Central memory CD4-positive, alpha-beta T cell (primary cell): ENCODE data around the gene KRTAP10-3.

Source experiments
- DNase-seq: peaks from one replicate; pipeline ENCODE4 v3.0.0; 2022

KRTAP10-3 gene

DNA sequence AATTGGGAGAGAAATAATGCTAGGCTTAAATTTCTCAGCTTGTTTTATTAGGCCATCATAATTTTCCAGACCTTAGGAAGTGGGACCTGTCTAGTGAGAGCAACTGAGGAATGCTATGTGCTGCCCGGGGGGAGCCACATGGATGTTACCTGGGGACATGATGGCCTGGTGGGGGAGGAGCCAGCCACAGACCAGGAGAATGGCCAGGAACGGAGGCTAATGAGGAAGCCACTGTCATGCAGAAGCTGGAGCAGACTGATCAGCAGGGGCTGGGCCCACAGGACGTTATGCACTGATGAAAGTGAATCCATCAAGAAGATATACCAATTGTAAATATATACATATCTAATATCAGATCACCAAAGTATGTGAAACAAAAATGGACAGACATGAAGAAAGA, 14.0 kb downstream of the KRTAP10-3 start:
- no peak for DNase-seq

DNA sequence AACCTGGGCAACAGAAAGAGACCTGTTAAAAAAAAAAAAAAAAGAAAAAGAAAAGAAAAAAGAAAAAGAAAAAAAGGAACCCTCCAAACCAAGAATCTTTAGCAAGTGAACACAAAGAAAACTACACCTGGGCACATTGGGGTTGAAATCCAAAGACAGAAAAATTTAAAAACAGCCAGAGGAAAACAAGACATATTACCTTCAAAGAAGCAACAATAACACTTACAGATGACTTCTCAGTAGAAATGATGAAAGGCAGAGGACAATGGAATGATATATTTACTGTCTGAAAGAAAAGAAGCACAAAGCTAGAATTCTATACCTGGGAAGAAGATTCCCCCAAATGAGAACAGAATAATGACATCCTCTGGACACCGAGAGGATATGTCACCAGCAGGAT, 15.9 kb downstream of the KRTAP10-3 start:
- no peak for DNase-seq

DNA sequence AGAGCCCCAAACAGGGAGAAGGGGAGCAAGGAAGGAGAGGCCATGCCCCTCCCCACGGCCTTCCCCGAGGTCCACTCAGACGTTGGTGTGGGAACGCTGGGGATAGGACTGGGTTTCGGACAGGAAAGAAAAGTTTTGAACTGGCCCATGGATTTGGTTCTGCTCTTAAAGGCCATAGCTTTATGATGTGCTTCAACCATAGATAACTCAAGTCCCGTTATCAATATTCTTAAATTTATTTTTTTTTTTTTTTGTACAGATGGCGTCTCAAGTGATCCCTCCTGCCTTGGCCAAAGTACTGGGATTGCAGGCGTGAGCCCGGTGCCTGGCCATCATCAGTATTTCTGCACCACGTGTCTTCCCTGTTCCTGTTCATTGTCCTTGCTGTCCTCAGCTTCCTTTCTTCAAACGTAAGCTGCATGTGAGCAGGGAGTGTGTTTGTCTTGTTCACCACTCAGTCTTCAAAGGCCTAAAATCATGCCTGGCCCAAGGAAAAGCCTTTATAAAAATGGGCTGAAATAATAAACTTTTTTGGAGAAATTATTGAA, 17.8 kb downstream of the KRTAP10-3 start:
- no peak for DNase-seq

DNA sequence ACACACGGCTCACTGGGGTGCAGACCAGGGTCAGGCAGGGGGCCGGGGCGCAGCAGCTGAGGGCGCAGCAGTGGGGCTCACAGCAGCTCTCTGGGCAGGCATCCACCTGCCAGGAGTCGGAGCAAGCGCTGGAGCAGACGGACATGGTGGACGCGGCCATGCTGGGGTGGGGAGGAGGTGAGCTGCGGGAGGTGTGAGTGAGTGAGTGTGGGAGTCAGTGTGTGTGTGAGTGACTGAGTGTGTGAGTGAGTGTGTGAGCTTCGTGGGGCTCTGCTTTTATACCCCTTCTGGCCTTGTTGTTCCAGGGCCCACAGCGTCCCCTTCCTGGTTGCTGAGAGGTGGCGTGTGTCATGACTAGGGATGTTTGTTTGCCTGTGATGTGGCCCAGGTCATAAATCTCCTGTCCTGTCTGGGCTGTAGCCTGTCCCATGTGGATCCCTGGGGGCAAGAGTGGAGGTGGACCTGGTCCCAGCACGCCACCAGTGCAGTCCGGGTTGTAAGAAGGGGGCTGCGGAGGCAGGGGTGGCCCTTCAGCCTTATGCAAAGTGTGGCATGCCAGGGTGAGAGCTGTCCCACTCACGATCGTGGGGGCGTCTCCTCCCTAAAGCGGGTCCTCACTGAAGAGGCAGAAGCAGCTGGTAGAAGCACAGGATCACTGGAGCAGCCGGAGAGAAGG, 18.5 kb downstream of the KRTAP10-3 start, which contains the start of gene KRTAP10-1:
Gene KRTAP10-1, minus strand, starts transcription at position 205 of the 676 bp plus-strand sequence. Its CDS starts 45 bp downstream, at position 160.
- no peak for DNase-seq

DNA sequence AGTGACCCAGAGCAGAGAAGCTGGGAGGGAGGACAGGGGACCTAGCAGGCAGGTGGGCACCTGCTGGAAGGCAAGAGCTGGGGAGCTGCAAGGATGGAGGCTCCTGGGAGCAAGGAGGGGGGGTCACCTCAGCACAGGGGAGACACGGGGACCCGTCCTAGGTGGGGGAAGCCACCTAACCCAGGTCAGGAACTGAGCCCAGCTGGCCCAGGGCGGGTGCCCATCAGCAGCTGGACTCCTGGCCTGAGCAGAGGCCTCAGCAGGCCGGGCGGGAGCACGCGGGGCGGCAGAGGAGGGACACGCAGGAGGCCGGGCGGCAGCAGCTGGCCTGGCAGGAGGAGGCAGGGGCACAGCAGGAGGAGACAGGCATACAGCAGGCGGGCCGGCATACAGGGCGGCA, 19.5 kb downstream of the KRTAP10-3 start:
- no peak for DNase-seq

DNA sequence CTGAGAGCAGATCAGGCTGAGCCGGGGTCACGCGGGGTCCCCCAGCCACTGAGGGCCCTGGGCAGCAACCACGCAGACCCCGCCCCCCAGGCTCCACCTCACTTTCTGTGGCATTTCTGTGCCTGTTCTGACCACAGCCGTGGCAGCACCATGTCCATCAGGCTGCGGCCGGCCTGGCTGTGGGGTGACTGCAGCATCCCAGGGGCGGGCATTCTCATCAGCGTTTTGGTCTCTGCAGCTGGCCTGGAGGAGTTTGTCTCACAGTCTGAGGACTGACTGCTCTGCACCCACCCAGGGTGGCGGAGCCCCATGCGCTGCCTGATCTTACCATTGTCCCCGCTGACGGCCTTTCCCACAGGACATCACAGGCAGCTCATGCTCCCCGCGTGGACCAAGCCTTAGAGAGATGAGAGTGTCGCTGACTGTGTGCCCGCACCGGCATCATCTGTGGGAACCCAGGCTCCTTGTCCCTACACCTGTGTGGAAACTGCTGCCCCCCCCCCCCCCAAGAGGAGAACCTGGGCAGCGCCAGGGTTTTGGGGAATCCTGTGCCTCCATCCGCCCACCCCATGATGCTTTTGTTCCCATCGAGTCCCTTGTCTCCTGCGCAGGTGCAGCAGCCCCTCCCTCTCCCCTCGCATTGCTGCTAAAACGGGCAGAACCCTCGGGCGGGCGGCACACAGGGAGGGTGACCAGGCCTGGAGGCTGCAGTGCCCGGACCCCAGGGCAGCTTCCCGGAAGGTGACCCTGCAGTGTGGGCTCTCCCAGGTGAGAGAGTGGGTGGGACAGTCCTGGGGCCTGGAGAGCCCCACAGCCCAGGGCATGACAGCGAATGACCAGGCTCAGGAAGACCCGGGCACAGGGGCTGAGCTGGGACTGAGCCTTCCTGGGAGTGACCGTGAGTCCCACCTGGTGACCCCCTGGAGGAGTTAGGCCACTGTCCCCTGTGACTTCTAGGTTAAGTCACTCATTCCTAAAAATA, 20.4 kb downstream of the KRTAP10-3 start:
- no peak for DNase-seq

DNA sequence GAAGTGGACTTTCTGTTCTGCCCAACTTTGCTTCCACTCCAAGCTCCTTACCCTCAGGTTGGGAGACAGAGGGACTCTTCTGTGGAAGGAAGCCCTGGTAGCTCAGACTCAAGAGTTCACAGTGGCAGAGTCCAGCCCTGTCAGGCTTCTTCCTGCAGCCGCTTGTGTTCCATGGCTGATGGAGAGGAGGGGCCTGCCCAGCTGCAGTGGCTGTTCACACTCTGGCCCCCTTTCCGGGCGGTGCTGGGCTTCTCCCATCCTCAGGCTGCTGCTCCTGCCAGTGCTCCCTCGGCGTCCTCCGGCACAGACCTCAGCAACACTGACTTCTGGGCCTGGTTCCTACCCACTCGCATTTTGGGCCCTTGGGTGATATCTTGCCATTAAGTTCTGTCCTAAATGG, 22.6 kb downstream of the KRTAP10-3 start:
- no peak for DNase-seq

DNA sequence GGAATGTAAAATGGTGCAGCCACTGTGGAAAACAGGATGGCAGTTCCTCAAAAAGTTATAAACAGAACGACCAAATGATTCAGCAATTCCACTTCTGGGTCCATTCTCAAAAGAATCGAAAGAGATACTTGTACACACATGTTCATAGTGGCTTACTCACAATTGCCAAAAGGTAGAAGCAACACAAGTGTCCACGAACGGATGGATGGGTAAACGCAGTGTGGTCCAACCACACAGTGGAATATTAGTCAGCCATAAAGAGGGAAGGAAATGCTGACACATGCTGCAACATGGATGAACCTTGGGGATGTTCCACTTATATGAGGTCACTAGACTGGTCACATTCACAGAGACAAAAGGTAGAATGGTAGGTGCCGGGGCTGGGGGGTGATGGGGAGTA, 23.9 kb downstream of the KRTAP10-3 start:
- no peak for DNase-seq

DNA sequence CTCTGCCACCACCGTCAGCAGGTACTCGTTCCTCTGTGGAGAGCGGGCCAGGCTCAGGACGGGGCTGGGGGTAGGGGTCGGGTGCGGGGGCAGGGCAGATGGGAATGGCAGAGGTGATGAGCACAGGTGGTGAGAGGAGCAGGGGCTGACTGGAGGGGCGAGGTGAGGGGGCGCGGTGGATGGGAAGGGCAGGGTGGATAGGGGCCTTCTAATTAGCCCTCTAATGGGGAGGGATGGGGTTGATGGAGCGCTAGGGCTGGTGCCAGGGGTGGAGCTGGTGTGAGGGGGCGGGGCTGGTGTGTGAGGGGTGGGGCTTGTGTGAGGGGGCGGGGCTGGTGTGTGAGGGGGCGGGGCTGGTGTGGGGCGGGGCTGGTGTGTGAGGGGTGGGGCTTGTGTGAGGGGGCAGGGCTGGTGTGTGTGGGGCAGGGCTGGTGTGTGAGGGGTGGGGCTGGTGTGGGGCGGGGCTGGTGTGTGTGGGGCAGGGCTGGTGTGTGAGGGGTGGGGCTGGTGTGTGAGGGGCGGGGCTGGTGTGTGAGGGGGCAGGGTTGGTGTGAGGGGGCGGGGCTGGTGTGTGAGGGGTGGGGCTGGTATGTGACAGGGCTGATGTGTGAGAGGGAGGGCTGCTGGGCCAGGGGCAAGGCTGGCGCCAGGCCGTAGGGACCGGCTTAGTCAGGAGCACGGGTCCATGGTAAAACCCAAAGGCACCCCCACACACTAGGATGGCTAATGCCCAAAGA, 24.5 kb downstream of the KRTAP10-3 start:
- no peak for DNase-seq

DNA sequence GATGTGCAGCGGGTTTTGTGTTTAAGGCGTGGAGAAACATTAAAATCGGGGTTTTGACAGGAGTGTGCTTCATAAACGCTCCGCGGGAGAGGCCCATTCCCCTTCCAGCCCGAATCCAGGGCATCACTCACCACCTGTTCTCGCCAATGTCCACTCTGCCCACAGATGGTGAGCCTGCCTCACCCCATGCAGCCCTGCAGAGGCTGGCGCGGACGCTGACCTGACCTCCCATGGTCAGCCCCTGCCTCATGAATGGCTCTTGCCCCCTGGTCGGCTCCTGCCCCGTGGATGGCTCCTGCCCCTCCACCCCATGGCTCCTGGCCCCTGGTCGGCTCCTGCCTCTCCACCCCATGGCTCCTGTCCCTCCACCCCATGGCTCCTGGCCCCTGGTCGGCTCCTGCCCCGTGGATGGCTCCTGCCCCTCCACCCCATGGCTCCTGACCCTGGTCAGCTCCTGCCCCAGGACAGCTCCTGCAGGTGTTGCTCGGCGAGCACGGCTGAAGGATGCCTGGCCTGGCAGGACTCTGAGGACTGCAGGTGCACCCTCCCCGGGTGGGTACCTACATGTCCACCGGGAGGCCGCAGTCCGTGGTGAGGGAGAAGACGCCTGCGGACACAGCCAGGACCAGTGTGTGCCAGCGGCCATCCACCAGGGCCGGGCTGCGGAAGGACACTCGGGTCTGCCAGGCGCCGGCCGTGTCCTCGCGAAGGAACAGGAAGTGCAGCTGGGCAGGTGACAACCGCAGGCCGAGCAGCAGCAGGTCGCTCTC, 25.3 kb downstream of the KRTAP10-3 start:
- DNase-seq, result no peak

DNA sequence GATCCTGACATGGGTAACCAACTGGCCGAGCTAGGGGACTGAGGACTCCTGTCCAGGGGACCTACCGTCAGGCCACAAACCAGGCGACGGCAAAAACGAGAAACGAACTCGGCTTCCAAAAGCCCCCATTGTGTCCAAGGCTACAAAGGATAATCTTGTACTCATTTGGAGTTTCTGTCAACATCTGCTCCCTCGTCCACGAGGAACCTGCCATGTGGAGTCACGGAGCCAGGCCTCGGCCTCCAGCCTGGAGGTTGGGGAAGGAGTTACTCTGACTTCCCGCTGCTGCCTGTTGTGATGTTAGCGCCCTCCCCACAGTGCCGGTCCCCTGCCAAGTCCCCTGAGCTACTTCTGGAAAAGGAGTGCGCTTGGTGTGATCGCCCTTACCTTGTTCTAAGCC, 25.9 kb downstream of the KRTAP10-3 start:
- no peak for DNase-seq

DNA sequence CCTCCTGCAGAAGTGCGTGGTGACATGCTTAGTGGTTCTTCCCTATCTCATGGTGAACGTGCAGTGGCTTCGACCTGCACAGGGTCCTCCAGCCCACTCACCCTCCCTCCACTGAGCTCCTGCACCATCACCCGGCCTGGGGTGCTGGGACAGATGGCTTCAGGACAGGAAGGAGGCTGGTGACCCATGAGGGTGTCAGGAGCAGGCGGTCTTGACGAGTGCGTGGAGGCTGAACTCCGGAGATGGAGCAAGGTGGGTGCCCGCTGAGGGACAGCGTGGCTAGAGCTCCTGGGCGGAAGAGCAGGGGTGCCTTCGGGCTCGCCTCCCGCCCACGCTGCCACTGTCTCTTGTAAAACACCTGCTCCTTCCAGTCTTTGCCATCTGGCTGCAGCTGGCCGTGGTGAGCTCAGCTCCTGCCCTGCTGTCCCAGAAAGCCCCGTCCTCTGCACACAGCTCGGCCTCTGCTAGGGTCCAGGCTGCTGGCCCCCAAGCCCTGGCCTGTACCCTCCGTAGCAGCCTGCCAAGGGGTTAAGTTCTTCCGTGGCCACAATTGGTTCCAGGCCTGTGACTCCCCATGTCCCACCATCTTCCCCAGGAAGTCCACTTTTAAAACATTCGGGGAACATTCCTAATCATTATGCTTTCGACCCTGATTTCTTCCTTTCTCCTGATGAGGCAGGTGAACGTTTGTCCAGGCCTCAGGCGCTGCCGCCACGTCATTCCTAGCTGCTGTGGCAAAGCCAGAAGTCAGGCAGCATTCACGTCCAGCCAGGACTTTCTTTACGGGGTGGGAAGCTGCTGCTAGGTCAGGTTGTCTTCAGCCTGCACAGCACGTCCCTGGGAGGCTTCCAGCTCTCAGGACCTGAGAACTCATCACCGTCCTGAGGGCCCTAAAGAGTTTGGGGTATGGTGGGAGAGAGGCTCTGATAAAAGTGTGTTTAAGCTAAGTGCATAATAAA, 26.7 kb downstream of the KRTAP10-3 start:
- no peak for DNase-seq

DNA sequence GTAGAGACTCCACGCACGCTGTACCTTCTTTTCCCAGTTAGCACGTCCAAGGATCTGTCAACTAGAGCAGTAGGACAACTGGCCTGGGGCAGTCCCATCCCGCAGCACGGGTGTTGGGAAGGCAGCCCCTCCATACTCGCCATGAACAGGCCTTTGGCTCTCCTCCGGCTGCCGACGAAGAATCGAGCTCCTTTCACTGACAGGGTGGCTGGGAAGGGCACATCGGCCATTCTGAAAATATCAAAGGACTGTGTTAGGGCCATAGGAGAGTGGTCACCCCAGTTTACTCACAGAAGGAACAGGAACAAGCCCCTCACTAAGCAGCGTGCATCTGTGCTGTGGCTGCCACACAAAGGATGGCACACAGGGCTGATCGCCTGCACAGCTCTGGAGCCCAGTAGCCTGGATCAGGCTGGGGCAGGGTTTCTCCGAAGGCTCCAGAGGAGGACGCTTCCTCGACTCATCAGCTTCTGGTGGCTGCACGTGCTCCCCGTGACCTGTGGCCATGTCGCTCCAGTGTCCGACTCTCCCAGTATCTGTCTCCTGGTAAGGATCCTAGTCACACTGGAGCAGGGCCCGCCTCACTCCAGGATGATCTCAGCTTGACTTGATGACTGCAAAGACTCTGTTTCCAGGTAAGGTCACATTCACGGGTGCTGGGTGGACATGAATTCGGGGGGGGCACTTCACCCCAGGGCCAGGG, 27.5 kb downstream of the KRTAP10-3 start:
- no peak for DNase-seq

DNA sequence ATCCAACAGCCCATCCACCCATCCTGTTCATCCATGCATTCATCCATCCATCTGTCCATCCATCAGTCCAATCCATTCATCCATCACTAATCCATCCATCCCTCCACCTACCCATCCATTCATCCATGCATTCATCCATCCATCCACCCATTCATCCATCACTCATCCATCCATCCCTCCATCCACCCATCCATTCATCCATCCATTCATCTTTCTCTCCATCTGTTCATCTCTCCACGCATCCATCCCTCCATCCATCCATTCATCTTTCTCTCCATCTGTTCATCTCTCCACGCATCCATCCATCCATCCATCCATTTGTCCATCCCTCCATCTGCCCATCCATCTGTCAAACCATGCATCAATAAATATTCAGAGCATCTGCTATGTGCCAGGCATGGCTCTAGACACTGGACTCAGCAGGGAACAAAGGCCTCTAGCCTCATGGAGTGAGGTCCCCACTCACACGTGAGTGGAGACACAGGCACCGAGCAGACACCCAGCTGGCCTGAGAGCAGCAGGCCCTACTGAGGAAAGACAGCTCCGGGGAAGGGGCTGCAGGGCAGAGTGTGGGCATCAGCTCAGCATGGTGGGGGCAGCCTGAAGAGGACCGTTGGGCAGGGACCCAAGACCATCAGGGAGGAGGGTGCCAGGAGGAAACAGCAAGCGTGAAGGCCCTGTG, 28.2 kb downstream of the KRTAP10-3 start:
- no peak for DNase-seq

DNA sequence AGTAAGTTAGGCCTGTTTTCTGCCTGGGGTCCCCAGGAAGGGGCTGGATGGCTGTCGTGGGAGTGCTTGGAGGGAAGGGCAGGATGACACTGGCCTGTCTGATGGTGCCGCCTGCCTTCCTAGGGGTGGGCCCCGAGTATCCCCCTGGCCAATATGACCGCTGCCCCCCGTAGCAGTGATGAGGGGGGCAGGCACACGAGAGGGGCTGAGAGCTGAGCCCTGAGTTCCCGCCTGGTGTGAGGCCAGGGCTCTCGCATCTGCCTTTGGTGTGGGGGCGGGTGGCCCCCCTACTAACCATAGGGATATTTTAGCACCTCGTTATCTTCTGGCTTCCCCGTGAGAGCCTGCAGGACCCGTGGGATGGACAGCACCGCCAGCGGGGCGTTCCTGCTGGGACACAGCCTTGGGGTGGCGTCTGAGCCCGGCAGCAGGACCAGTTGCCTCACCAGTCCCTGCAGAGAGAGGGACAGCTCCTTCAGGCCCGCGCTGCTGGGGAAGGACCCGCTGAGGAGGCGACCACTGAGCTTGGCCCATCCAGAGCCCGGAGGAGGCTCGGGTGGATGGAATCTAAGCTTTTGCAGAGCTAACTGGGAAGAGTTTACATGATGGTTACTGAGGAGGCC, 29.0 kb downstream of the KRTAP10-3 start:
- no peak for DNase-seq

DNA sequence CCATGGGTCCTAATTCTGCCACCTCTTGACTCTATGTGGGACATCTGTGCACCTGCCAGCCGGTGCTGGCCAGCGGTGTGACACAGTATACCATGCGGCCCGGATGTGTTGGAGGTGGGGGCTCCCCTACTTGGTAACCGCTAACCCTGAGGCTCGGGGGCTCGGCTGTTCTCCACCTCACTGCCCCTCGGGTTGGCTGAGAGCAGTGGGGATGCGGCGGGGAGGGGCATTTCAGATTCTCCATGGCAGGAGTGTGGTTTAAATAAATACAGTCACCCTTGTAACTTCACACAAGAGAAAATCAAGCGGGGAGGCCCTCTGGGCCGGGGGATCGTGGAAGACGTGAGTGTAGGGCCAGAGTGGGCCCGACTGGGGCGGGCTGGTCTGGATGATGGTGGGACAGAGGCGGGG, 29.6 kb downstream of the KRTAP10-3 start:
- DNase-seq, result no peak

DNA sequence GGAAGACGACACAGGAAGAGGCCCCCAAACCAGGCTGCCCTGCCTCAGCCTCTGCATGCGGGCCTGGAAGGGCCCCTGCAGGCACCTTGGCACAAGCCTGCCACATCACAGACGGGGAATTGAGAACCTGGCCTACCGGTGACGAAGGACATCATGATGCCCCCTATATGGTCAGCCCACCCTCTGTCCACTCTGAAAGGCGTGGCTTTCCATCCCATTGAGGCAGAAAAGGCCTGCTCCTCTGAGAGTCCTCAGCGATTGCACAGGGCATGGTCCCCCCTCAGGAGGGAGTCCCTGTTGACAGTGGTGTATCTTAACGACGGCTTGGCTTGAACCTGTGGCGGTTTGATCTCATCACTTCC, 30.0 kb downstream of the KRTAP10-3 start:
- no peak for DNase-seq

DNA sequence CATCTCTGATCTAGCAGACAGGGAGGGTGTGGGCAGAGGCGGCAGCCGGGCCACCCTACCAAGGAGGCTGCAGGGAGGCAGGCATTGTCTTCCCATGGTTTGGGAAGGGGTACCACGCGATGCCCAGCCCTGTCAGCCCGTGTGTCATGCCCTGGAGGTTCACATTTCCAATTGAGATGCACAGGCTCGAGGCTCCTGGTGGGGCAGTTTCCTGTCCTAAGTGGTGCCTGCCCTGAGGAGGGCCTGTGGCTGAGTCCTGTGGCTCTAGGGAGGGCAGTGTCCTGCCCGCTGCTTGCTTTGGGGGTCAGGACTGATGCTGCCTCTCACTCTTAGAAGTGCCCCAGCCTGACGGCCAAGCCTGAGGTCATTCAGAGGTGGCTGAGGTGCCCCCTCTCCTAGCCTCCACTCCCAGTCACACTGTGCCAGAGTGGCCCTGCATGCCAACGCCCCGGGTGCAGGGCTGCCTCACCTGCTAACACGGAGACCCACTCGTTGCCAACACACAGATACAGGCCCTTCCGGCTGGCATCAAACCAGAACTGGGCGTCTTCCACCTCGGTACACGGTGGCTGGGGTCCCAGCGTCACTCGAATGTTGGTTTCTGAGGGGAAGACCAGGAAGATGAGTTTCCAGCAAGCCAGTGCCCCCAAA, 30.5 kb downstream of the KRTAP10-3 start:
- DNase-seq, result no peak
